WERI-Rb-1 (cell line): ENCODE measurements around the gene CRELD1.
"Not testable (repeated sequence)": the region's sequence is repeated elsewhere in the genome, so short reads cannot be mapped to it uniquely, and the experiment has no call there.

Experiments
- DNase-seq: peaks from one replicate; pipeline ENCODE4 v3.0.0-alpha.2; 2020
- H3K27ac ChIP-seq: fragments of 250-450 bp; sonication (Bioruptor Pico); 2 replicates; pipeline ENCODE4 v1.5.1; 2020; ENCODE audit warnings: mild to moderate bottlenecking, moderate library complexity
- H3K27me3 ChIP-seq: fragments of 250-450 bp; sonication (Bioruptor Pico); 2 replicates; pipeline ENCODE4 v1.5.1; 2021; ENCODE audit warnings: mild to moderate bottlenecking, low read depth, moderate library complexity; ENCODE audit not compliant: insufficient read depth, severe bottlenecking
- H3K36me3 ChIP-seq: fragments of 250-450 bp; sonication (Bioruptor Pico); 2 replicates; pipeline ENCODE4 v1.5.1; 2020; ENCODE audit warnings: mild to moderate bottlenecking, moderate library complexity
- H3K4me3 ChIP-seq: 2 replicates; pipeline ENCODE4 v1.5.1; 2011; ENCODE audit warnings: low read depth, mild to moderate bottlenecking, control low read depth, low read length
- H3K9me3 ChIP-seq: fragments of 250-450 bp; sonication (Bioruptor Pico); 2 replicates; pipeline ENCODE4 v1.5.1; 2021; ENCODE audit warnings: mild to moderate bottlenecking, moderate library complexity; ENCODE audit not compliant: severe bottlenecking
- TF ChIP-seq, protein P1 (sequence below): IDR thresholded peaks from 2 replicates; pipeline ENCODE4 v1.5.1; 2011; ENCODE audit warnings: low read depth, mild to moderate bottlenecking, control low read depth, inconsistent platforms, low read length

The CRELD1 gene

DNA sequence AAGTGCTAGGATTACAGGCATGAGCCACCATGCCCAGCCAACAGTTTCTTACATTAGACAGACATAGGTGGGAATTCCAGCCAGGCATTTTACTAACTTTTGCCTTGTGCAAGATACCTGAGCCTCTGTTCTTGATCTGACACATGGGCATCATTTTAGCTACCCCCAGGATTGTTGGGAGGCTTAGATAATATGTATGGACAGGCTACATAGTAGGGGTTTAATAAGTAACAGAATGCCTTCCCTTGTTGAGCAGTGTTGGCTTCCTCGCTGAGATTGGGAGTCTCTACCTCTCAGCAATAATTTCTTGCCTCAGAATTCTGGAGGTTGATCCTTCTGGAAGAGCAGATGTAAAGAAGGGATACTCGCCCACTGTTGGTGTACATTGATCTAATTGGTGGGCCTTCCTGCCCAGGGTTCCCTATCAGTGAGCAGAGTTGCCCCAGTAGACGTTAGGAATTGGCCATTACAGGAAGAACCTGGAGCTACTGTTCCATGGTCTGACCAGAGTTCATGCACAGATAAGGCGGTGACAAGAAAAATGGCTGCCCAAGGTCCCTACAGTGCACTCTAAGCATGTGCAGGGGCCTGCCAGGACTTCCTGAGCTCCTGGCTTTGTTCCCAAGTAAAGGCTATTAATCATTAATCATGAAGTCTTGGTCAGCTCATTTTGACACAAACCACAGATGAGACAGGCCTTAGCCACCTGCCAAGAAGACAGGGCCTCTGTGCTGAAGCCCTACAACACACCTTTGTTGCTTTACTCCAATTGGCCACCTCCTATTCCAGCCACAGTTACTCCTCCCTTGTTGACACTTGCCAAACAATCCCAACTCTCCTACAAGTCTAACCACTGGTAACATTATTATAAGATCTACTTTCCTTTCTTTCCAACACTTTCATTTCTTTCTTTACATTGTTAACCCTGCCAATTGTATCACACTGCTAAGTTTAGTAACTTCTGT, 35.9 kb upstream of the CRELD1 start:
- TF ChIP-seq, protein P1, sequence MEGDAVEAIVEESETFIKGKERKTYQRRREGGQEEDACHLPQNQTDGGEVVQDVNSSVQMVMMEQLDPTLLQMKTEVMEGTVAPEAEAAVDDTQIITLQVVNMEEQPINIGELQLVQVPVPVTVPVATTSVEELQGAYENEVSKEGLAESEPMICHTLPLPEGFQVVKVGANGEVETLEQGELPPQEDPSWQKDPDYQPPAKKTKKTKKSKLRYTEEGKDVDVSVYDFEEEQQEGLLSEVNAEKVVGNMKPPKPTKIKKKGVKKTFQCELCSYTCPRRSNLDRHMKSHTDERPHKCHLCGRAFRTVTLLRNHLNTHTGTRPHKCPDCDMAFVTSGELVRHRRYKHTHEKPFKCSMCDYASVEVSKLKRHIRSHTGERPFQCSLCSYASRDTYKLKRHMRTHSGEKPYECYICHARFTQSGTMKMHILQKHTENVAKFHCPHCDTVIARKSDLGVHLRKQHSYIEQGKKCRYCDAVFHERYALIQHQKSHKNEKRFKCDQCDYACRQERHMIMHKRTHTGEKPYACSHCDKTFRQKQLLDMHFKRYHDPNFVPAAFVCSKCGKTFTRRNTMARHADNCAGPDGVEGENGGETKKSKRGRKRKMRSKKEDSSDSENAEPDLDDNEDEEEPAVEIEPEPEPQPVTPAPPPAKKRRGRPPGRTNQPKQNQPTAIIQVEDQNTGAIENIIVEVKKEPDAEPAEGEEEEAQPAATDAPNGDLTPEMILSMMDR: no peak
- Histone ChIP-seq H3K27ac (no peak overlapping the region), H3K36me3 (peaks cover 15% of the 10 kb centered on the region), H3K9me3 (no peaks in the 10 kb centered on the region), H3K4me3 (no peak overlapping the region), H3K27me3 (no peaks in the 10 kb centered on the region)
- no peak for DNase-seq

DNA sequence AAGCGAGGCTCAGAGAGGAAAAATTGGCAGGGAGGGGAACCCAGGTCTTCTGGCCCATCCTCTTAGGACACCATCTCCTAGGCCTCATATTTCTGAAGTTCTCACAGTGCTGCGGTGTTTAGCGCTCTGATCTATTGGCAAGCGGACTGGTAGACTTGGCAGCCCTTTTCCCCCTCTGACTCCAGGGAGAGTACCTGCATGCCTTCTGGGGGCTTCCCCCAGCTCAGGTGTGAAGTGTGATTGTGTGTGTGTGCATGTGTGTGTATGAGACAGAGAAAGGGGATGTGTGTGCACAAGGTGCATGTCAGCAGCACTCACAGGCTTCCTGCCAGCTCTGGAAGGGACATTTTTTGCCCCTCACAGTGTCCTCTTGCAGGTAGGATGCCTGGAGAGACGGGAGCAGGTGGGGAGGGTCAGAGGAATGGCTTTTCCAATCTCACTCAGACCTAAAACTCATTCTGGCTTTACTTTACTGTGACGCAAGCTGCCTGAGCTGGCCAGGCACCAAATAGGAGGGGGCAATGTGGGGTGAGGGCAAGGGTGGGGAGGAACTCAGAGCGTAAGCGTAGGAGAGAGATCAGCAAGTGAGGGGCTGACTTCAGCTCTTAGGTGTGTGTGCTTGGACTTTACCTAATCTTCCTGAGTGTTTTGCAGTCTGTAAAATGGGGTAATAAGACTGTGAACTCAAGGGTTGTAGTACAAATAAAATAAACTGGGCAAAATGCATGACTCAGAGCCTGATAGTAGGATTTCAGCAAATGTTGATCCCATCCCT, 35.0 kb upstream of the CRELD1 start:
- Histone ChIP-seq H3K4me3 (no peak overlapping the region), H3K27ac (no peak overlapping the region), H3K36me3 (peaks cover 5% of the 10 kb centered on the region), H3K9me3 (no peaks in the 10 kb centered on the region), H3K27me3 (no peaks in the 10 kb centered on the region)
- TF ChIP-seq, protein P1: no peak
- no peak for DNase-seq

DNA sequence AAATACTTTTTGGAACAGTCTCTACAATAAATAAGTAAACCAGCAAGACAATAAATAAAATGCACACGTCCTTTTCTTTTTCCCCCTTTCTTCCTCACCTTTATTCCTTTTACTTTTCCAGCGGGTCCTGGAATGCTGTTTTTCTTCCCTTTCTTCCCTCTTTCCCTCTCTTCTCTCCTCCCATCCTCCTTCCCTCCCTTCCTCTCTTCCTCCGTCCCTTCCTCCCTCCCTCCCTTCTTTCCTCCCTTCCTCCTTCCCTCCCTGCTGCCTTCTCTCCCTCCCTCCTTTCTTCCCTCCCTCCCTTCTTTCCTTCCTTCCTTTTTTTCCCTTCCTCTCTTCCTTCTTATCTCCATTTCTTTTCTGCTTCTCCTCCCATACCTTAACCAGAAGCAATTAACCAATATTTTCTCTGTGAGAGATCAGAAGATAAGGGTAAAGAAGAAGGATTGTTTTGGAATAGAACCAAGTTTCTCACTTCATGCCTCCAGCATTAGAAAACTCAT, 34.3 kb upstream of the CRELD1 start:
- no peak for DNase-seq
- Histone ChIP-seq H3K27me3 (no peaks in the 10 kb centered on the region), H3K4me3 (no peak overlapping the region), H3K36me3 (no peaks in the 10 kb centered on the region), H3K9me3 (no peaks in the 10 kb centered on the region), H3K27ac (no peak overlapping the region)
- TF ChIP-seq, protein P1: no peak

DNA sequence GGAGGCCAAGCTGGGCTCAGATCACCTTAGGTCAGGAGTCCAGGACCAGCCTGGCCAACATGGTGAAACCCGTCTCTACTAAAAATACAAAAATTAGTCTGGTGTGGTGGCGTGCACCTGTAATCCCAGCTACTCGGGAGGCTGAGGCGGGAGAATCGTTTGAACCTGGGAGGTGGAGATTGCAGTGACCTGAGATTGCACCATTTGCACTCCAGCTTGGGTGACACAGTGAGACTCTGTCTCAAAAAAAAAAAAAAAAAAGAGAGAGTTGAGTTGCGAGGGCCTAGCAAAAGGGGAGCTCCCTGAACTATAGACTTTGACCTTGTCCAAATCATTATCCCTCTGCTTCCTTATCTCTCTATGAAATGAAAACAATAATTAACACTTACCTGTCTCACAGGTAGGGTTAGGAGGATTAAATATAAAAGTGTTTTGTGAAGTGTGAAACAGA, 32.6 kb upstream of the CRELD1 start:
- DNase-seq, H3K36me3 ChIP-seq, H3K27ac ChIP-seq, H3K4me3 ChIP-seq, H3K9me3 ChIP-seq, H3K27me3 ChIP-seq: not testable (repeated sequence)

DNA sequence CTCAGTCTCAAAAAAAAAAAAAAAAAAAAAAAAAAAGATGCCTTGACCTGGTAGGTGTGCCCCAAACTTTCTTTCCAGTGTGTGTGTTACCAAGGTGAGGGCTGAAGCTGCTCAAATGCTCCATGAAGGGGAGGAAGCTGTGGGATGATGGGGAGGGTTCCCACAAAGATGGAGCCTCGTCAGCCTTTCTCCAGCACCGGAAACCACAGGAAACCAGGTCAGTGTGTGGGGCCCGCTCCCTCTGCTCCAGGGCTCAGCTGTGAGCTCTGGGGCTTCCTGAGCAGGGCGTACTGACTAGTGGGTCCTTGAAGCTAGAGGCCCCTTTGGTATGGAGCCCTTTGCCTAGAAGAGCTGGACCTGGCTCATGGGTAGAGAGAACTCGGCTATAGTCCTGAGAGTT, 31.7 kb upstream of the CRELD1 start:
- TF ChIP-seq, protein P1: no peak
- DNase-seq: no peak
- no peak overlapping the region for H3K4me3 ChIP-seq
- no peaks in the 10 kb centered on the region for H3K9me3 ChIP-seq
- H3K36me3 ChIP-seq: no peaks in the 10 kb centered on the region
- H3K27ac ChIP-seq: no peak overlapping the region
- no peaks in the 10 kb centered on the region for H3K27me3 ChIP-seq
